K562 (cell line): Measurements from ENCODE around the gene GRAMD4. TPM values are rescaled to one million over a fixed set of nuclear protein-coding genes. Genes with fewer than 3 reads are reported as not detected.

ENCODE experiments used
- ATF7 ChIP-seq: fragments of 450-650 bp; IDR thresholded peaks from 2 replicates; pipeline ENCODE4 v1.7.1; 2014; ENCODE audit warnings: mild to moderate bottlenecking, moderate library complexity
- CEBPB ChIP-seq: fragments of 450-650 bp; IDR thresholded peaks from 2 replicates; pipeline ENCODE4 v1.6.1; 2016; ENCODE audit warnings: missing genetic modification characterization, missing compliant biosample characterization
- FOXP1 ChIP-seq: sonication (generic); formaldehyde crosslinking; IDR thresholded peaks from 2 replicates; pipeline ENCODE4 v1.8.0; 2022; ENCODE audit warnings: mild to moderate bottlenecking, missing genetic modification reagents
- POLR2H ChIP-seq: IDR thresholded peaks from 2 replicates; pipeline ENCODE4 v1.6.1; 2016; ENCODE audit warnings: missing genetic modification characterization, low read depth, mild to moderate bottlenecking, control low read depth, missing compliant biosample characterization, moderate library complexity
- PTBP1 ChIP-seq: fragments of 200-400 bp; formaldehyde crosslinking; IDR thresholded peaks from 2 replicates; pipeline ENCODE4 v1.6.1; 2017; ENCODE audit warnings: low read depth, low read length
- SLC30A9 ChIP-seq: fragments of 250-450 bp; sonication (Bioruptor Pico); IDR thresholded peaks from 2 replicates; pipeline ENCODE4 v1.8.0; 2022; ENCODE audit warnings: mild to moderate bottlenecking, moderate library complexity
- SP2 ChIP-seq: IDR thresholded peaks from 2 replicates; pipeline ENCODE4 v1.6.1; 2011; ENCODE audit warnings: mild to moderate bottlenecking, low read depth, low read length, moderate library complexity; ENCODE audit not compliant: poor library complexity, severe bottlenecking; ENCODE audit errors: extremely low read depth
- ZNF311 ChIP-seq: fragments of 250-450 bp; sonication (Bioruptor Pico); IDR thresholded peaks from 2 replicates; pipeline ENCODE4 v1.4.0; 2020; ENCODE audit warnings: mild to moderate bottlenecking, moderate library complexity
- ZNF830 ChIP-seq: fragments of 250-450 bp; sonication (Bioruptor Pico); IDR thresholded peaks from 2 replicates; pipeline ENCODE4 v1.5.0; 2021; ENCODE audit warnings: mild to moderate bottlenecking
- polyA plus RNA-seq, 8 experiments: library from polyadenylated mRNA; depleted of rRNA in 4 of 8; stranded (reverse) in 5 of 8; unstranded in 3 of 8; fragments of >200 nt; fragmentation: Nextera tagmentation in 2 of 8; fragmentation: Illumina TruSeq in 1 of 8; extraction: Ambion mirVana in 2 of 8; extraction: Trizol in 1 of 8; gene quantifications; 2 replicates each; pipeline versions ENCODE4 v1.2.1 to v1.2.3, GENCODE V29; 2011 to 2014; ENCODE audit warnings: inconsistent platforms in 1 of 8, missing spikeins in 1 of 8
- total RNA-seq, 7 experiments: library from RNA; depleted of rRNA in 6 of 7; stranded (reverse); fragments of >200 nt in 6 of 7; fragmentation: Illumina TruSeq in 2 of 7; extraction: Trizol in 2 of 7; gene quantifications; 2 replicates each; pipeline versions ENCODE4 v1.2.1 to v1.2.3, GENCODE V29; 2011 to 2021; ENCODE audit warnings: low replicate concordance in 1 of 7
- TF ChIP-seq, protein P1 (sequence below): sonication (generic); formaldehyde crosslinking; IDR thresholded peaks from 2 replicates; pipeline ENCODE4 v1.9.0; 2022; ENCODE audit warnings: mild to moderate bottlenecking, missing genetic modification reagents
- TF ChIP-seq, protein P2 (sequence below): sonication (generic); formaldehyde crosslinking; IDR thresholded peaks from 2 replicates; pipeline ENCODE4 v1.8.0; 2022; ENCODE audit warnings: mild to moderate bottlenecking, low read depth, missing genetic modification reagents

Gene GRAMD4
- total and polyA plus RNA-seq, 9 of the 15 experiments (the other 6 are each of a cell fraction or from before 2014, with no cell fraction given): 0.18 to 44.8 (median 18.6) TPM

DNA sequence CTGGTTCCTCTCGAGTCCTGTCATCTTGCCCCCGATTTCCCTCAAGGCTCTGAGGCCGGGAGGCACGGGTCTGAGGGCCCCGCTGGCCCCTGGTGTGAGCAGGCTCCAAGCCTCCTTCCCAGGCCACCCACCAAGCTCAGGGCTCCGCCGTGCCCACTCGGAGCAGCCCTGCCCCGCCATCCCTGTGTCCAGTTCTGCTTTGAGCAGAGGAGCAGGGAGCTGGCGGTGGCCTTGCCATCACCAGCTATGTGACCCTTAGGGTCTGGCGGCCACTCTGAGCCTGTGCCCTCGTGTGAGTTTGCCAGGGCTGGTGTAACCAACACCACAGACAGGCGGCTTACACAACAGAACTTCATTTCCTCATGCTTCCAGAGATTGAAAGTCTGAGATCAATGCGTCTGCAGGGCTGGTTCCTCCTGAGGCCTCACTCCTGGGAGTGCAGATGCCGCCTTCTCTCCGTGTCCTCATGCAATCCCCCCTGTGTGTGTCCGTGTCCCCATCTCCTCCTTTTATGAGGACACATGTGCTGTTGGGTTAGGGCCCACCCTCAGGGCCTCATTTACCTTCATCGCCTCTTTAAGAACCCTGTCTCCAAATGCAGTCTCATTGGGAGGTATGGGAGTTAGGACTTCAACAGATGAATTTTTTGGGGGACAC, 46.3 kb upstream of the GRAMD4 start (continued):
- TF ChIP-seq, protein P1, sequence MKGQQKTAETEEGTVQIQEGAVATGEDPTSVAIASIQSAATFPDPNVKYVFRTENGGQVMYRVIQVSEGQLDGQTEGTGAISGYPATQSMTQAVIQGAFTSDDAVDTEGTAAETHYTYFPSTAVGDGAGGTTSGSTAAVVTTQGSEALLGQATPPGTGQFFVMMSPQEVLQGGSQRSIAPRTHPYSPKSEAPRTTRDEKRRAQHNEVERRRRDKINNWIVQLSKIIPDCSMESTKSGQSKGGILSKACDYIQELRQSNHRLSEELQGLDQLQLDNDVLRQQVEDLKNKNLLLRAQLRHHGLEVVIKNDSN (CRISPR knock-in tag): no peak
- no peak for TF ChIP-seq POLR2H (tag)
- no peak for TF ChIP-seq CEBPB (tag)
- TF ChIP-seq SLC30A9 (CRISPR knock-in tag): no peak
- no peak for TF ChIP-seq FOXP1 (CRISPR knock-in tag)
- TF ChIP-seq, protein P2, sequence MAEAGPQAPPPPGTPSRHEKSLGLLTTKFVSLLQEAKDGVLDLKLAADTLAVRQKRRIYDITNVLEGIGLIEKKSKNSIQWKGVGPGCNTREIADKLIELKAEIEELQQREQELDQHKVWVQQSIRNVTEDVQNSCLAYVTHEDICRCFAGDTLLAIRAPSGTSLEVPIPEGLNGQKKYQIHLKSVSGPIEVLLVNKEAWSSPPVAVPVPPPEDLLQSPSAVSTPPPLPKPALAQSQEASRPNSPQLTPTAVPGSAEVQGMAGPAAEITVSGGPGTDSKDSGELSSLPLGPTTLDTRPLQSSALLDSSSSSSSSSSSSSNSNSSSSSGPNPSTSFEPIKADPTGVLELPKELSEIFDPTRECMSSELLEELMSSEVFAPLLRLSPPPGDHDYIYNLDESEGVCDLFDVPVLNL (CRISPR knock-in tag): no peak
- no peak for TF ChIP-seq PTBP1
- no peak for TF ChIP-seq ATF7
- no peak for TF ChIP-seq SP2
- no peak for TF ChIP-seq ZNF830 (CRISPR knock-in tag)
- TF ChIP-seq ZNF311 (CRISPR knock-in tag): no peak
- TF ChIP-seq, all 486 proteins: peak for 0
